ENCODE data around the gene WWC2.
A peak's percentile ranks its signal among the peaks of the same experiment; 100 is the strongest.
"Not testable (repeated sequence)": the region's sequence is repeated elsewhere in the genome, so short reads cannot be mapped to it uniquely, and the experiment has no call there.

Gene WWC2

DNA sequence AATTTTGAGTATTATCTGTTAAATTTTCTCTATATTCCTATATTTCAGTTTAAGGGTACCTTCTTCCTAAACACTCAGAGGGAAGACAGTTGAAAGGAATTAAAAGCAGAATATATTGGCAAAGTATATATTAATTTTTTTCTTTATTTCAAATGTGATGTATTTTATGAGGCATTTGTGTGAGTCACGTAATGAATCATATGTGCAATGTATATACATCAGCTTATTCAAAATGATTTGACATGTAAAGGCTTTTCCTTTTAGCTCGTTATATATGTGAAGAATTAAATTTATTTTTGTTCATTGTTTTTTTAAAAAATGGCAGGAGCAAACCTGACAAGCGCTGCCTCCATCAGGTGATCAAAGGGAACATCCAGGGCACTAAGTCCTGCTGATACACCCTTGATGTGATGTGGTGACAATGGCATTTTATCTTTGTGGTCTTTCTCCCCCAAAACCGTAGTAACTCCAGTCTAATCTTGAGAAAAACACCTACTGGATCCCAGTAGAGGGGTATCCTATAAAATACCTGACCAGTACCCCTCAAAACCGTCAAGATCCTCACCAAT is 8.9 kb downstream of the WWC2 start:
- TF ChIP-seq, protein P1, sequence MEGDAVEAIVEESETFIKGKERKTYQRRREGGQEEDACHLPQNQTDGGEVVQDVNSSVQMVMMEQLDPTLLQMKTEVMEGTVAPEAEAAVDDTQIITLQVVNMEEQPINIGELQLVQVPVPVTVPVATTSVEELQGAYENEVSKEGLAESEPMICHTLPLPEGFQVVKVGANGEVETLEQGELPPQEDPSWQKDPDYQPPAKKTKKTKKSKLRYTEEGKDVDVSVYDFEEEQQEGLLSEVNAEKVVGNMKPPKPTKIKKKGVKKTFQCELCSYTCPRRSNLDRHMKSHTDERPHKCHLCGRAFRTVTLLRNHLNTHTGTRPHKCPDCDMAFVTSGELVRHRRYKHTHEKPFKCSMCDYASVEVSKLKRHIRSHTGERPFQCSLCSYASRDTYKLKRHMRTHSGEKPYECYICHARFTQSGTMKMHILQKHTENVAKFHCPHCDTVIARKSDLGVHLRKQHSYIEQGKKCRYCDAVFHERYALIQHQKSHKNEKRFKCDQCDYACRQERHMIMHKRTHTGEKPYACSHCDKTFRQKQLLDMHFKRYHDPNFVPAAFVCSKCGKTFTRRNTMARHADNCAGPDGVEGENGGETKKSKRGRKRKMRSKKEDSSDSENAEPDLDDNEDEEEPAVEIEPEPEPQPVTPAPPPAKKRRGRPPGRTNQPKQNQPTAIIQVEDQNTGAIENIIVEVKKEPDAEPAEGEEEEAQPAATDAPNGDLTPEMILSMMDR (IDR thresholded peaks at IDR 0.05; ENCODE audit: low read depth, low read length) = no peak
- no peak overlapping the region for H3K4me3 ChIP-seq (ENCODE audit: low read depth, low read length)
- in situ Hi-C loops (cut with HindIII; ENCODE audit: low sequenced_read_pairs) = no loop called here
- no peak for DNase-seq (ENCODE audit: low read depth, low spot score)

DNA sequence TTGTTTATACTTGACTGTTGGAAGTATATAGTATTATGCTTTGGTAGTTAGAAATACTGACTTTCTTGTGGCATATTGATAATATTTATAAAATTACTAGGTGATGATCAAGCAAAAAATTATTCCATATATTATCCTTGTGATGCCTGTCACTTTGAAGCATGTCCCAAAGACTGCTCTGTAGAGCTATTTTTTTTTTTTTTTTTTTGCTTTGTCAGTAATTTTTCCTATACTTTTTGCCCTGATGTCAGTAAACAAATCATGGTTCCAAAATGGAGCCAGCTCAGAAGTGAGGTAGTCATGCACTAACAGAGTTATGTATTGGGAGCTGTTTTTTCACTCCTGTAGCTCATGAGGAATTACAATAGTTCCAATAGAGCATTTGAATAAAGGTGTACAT is 11.2 kb downstream of the WWC2 start:
- TF ChIP-seq, protein P1 (IDR thresholded peaks at IDR 0.05; ENCODE audit: low read depth, low read length) = no peak
- no peak overlapping the region for H3K4me3 ChIP-seq (ENCODE audit: low read depth, low read length)
- DNase-seq (ENCODE audit: low read depth, low spot score) = no peak
- in situ Hi-C loops (cut with HindIII; ENCODE audit: low sequenced_read_pairs) = no loop called here

DNA sequence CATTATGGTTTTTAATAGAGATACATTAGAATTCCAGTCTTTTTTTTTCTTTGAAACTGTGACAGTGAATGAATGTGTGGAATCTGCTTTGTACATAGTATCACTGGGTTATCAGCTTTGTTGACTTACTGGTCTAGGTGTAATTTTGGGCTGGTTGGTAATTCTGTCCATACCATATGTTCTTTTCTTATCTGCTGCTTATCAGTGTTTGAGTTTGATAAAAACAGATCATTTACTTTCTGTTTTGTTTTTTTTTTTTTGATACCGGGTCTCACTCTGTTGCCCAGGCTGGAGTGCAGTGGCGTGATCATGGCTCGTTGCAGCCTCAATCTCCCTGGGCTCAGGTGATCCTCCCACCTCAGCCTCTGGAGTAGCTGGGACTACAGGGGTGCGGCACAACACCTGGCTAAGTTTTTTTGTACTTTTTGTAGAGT is 12.4 kb downstream of the WWC2 start:
- in situ Hi-C loops (cut with HindIII; ENCODE audit: low sequenced_read_pairs) = no loop called here
- H3K4me3 ChIP-seq (ENCODE audit: low read depth, low read length) = no peak overlapping the region
- TF ChIP-seq, protein P1 (IDR thresholded peaks at IDR 0.05; ENCODE audit: low read depth, low read length) = no peak
- DNase-seq (ENCODE audit: low read depth, low spot score) = no peak

DNA sequence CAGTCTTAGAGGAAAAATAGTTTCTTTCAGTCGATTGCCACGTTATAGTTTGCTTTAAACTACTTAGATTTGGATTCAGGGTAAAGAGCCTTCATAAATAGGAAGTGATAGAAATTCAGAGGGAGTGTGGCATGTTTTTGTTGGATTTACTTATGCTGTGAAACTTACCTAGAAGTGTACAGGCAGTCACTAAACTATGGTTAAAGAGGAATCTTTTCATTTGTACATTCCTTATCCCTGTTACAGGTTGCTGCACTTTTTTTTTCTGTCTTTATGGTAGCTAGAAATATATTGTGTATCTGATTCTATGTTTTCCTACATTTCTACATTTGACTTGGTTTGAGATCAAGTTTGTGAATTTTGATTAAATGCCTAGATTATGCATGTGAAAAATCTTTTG is 19.1 kb downstream of the WWC2 start:
- DNase-seq (ENCODE audit: low read depth, low spot score) = no peak
- in situ Hi-C loops (cut with HindIII; ENCODE audit: low sequenced_read_pairs) = no loop called here
- H3K4me3 ChIP-seq (ENCODE audit: low read depth, low read length) = no peak overlapping the region
- TF ChIP-seq, protein P1 (IDR thresholded peaks at IDR 0.05; ENCODE audit: low read depth, low read length) = no peak

DNA sequence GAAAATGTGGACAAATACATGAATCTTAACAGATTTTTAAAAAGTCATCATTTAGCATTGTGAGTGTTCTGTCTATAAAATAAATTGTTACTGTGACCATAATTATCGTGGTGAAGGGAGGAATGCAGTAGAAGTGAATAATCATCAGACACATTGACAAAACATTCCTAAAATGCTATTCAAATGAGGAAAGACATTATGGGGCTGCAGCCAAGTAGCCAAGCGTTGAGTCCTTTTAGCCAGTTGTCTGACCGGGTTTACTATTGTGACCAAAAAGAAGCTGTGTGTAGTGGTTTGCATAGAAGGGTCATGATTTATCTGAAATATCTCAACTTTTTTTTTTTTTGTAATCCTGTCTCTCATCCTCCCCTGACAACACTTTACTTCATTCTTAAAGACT is 19.5 kb downstream of the WWC2 start:
- no peak overlapping the region for H3K4me3 ChIP-seq (ENCODE audit: low read depth, low read length)
- DNase-seq (ENCODE audit: low read depth, low spot score) = peak; percentile 86
- in situ Hi-C loops (cut with HindIII; ENCODE audit: low sequenced_read_pairs) = no loop called here
- TF ChIP-seq, protein P1 (IDR thresholded peaks at IDR 0.05; ENCODE audit: low read depth, low read length) = no peak

DNA sequence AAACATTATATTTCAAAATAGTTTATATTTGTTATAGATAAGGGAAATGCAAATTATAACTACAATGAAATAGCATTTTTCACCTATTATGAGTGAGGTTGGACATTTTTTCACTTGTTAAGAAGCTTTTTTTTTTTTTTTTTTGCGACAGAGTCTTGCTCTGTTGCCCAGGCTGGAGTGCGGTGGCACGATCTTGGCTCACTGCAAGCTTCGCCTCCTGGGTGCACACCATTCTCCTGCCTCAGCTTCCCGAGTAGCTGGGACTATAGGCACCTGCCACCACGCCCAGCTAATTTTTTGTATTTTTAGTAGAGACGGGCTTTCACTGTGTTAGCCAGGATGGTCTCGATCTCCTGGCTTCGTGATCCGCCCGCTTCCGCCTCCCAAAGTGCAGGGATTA is 22.6 kb downstream of the WWC2 start:
- in situ Hi-C loops (cut with HindIII; ENCODE audit: low sequenced_read_pairs); DNase-seq (ENCODE audit: low read depth, low spot score); H3K4me3 ChIP-seq (ENCODE audit: low read depth, low read length): not testable (repeated sequence)

DNA sequence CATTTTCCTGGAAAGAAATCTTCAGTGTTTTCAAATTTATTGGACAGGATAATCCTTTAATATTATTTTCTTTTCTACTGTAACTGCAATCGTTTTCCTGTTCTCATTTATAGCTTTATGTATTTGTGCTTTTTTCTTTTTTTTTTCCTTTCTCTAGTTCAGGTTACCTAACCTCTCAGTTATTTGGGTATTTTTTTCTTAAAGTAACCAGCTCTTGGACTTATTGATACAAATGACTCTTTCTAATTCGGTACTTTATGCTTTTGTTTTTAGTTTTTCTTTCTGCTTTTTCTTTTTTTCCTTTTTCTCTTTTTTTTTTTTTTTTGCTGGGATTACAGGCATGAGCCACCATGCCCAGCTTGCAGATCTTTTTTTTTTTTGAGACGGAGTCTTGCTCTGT is 25.2 kb downstream of the WWC2 start:
- DNase-seq (ENCODE audit: low read depth, low spot score) = no peak
- H3K4me3 ChIP-seq (ENCODE audit: low read depth, low read length) = no peak overlapping the region
- TF ChIP-seq, protein P1 (IDR thresholded peaks at IDR 0.05; ENCODE audit: low read depth, low read length) = no peak
- in situ Hi-C loops (cut with HindIII; ENCODE audit: low sequenced_read_pairs) = no loop called here
